GM12801 (cell line): Measurements from ENCODE around the gene SBF2.

Source experiments
- TF ChIP-seq, protein P1 (sequence below): IDR thresholded peaks from one replicate; pipeline ENCODE4 v1.5.1; 2011; ENCODE audit warnings: control low read depth; ENCODE audit not compliant: insufficient read length; ENCODE audit errors: extremely low read depth

Gene SBF2

DNA sequence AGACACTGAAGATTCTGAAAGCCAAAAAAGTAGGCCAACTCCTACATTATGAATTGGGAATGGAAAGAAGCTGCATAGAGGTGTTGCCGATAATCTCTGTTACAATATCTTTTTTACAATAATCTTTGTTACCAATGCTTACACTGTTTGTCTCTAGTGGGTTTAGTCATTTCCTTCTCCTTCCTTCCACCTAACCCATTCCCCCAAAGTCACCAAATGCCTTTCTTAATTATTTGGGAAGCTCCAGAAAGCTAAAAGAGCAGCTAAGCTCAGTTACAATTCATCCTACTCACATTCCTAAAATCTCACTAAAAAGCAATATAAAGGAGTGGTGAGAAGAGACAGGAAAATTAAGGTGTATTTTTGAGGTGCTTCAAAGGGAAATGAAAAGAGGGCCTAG is 316.5 kb downstream of the SBF2 start:
- TF ChIP-seq, protein P1, sequence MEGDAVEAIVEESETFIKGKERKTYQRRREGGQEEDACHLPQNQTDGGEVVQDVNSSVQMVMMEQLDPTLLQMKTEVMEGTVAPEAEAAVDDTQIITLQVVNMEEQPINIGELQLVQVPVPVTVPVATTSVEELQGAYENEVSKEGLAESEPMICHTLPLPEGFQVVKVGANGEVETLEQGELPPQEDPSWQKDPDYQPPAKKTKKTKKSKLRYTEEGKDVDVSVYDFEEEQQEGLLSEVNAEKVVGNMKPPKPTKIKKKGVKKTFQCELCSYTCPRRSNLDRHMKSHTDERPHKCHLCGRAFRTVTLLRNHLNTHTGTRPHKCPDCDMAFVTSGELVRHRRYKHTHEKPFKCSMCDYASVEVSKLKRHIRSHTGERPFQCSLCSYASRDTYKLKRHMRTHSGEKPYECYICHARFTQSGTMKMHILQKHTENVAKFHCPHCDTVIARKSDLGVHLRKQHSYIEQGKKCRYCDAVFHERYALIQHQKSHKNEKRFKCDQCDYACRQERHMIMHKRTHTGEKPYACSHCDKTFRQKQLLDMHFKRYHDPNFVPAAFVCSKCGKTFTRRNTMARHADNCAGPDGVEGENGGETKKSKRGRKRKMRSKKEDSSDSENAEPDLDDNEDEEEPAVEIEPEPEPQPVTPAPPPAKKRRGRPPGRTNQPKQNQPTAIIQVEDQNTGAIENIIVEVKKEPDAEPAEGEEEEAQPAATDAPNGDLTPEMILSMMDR, result no peak

DNA sequence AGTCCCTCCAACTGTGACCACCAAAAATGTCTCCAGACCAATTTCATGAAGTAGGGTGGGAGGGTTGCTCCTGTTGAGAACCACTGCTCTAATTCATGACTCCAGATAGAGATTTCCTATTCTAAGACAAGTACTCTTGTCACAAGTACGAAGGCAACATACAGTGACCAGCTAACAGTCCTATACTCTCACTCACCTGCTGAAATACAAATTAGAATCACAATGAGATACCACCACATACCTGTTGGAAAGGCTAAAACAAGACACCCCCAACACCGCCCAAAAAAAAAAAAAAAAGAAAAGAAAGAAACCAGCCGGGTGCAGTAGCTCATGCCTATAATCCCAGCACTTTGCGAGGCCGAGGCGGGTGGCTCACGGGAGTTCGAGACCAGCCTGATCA is 319.6 kb downstream of the SBF2 start:
- TF ChIP-seq, protein P1, result no peak

DNA sequence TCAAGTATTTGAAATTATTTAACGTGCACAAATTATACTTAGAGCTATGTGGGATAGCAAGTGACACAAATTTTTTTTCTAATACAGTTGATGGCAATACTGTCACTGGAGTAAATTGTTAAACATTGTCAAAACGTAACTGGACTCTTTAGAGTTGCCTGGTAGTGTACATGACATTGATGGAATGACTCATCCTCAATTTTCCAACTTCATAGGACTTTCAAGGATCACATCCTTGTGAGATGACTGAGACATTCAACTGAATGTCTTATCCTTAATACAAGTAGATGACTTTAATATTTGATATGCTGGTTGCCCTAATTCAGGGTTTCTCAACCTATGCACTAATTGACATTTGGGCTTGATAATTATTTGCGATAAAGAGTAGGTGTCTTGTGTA is 320.1 kb downstream of the SBF2 start:
- TF ChIP-seq, protein P1, result no peak

DNA sequence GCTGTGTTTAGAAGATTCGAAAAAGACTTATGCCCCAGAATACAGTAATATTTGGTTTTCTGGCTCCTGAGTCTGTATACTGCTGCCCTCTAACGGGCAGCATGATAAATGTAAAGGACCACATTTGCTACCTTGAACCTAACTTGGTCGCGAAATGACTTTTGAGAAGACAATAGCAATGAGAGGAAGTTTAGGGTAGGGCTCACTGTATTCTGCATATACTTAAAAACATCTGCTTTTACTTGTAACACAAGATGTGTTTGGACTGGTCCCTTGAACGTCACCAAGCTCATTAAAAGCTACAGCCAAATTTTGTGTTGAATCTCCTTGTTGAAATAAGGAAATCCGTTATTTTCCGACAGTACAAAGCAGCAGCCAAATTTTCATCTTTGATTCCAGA is 321.0 kb downstream of the SBF2 start:
- TF ChIP-seq, protein P1, result no peak

DNA sequence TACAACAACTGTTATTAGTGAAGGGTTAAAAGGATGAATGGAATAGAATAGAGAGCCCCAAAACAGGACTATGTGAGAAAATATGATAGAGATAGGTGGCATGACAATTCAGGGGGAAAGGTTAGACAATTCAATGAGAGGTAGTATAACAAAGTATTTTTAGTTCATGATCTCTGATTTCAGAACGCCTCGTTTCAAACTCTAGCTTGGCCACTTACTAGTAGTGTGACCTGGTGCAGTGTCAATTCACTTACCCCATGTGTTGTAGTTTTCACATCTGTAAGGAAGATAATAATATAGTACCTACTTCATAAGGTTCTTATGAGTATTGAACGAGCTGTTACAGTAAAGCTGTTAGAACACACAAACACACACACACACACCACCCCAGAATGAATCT is 322.1 kb downstream of the SBF2 start:
- TF ChIP-seq, protein P1, result no peak

DNA sequence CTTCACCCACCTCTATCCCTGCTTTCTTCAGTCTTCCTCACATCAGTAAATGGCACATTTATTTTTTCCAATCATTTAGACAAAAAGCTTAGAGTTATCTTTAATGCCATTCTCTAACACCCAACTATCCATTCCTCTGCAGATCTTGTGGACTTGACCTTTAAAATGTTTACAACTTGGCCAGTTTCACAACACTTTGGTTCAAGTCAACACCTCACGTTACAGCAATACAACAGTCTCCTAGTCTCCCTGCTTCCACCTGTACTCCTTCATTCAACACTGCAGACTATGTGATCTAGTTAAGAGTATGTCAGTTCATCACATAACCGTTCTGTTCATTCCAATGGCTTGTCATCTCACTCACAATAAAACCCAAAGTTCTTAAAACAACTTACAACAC is 325.0 kb downstream of the SBF2 start:
- TF ChIP-seq, protein P1, result no peak

DNA sequence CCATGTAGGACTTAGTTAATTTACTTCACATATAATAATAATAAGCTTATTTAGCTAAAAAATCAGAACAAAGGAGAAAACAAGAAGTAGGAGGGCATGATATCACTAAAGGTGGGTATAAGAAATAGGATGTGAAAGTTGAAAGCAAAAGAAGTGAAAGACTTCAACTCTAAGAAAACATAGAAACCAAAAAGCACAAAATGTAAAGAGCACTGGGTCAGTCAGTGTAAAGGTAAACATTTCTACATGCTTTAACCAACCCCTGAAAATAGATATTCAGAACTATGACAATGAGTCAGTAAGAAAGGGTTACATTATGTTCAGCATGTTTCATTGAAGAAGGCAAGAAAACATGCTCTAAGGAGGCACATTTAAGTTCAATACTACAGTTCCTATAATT is 331.3 kb downstream of the SBF2 start:
- TF ChIP-seq, protein P1, result no peak

DNA sequence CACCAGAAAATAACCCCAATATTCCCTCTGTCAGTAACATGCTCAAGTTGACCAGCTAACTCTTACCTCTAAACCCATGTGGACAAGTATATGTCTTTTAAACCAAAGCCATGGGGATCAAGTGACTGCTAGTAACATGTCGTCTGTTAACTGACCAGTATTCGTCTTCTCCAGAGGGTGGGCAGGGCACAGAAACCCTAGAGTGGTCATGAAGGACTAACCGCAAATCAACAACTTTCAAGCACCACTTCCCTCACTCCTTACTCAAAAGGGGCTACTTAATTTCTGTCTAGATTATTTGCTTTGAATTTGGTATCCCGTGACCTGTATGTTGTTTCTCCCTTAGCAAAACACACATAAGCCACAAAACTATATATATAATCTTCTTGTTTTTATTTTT is 336.9 kb downstream of the SBF2 start:
- TF ChIP-seq, protein P1, result no peak
